Hematopoietic multipotent progenitor cell (in vitro differentiated cells): ENCODE measurements around the gene ARHGAP28. TPM values are rescaled to one million over a fixed set of nuclear protein-coding genes. Genes with fewer than 3 reads are reported as not detected.

Experiments
- DNase-seq, 3 donors: peaks; one replicate each; pipeline ENCODE4 v3.0.0-alpha.2; 2011 to 2015; ENCODE audit warnings: low read depth in 2 of 3, low spot score in 2 of 3
- total RNA-seq: library from RNA; depleted of rRNA; stranded (reverse); fragments of >200 nt; gene quantifications from one replicate; pipeline ENCODE4 v1.2.3, GENCODE V29; 2012

Gene ARHGAP28
- total RNA-seq, 1 donor, result under 0.01 TPM

- no peak for DNase-seq
These were observed 137.1 kb downstream of the ARHGAP28 start for GRCh38 chr18:6866552-6867085.

GRCh38 chr18:6868033-6868432 is 138.5 kb downstream of the ARHGAP28 start:
- no peak for DNase-seq

- no peak for DNase-seq
These were observed 142.1 kb downstream of the ARHGAP28 start for GRCh38 chr18:6871566-6871965.

- DNase-seq, result no peak
These were observed 143.7 kb downstream of the ARHGAP28 start for GRCh38 chr18:6873040-6873751.

- DNase-seq, result no peak
These were observed 144.8 kb downstream of the ARHGAP28 start for GRCh38 chr18:6874315-6874714.

GRCh38 chr18:6875749-6876148 is 146.2 kb downstream of the ARHGAP28 start:
- no peak for DNase-seq

GRCh38 chr18:6876641-6877041 is 147.1 kb downstream of the ARHGAP28 start:
- DNase-seq, result no peak

- DNase-seq, result no peak
These were observed 147.8 kb downstream of the ARHGAP28 start for GRCh38 chr18:6877288-6877687.

- DNase-seq, result no peak
These were observed 149.2 kb downstream of the ARHGAP28 start for GRCh38 chr18:6878556-6879297.

GRCh38 chr18:6879508-6880195 is 150.1 kb downstream of the ARHGAP28 start:
- no peak for DNase-seq

- DNase-seq, result no peak
These were observed 151.7 kb downstream of the ARHGAP28 start for GRCh38 chr18:6881034-6881820.

GRCh38 chr18:6882401-6882800 is 152.9 kb downstream of the ARHGAP28 start:
- DNase-seq, result no peak

- no peak for DNase-seq
These were observed 155.5 kb downstream of the ARHGAP28 start for GRCh38 chr18:6885006-6885481.

GRCh38 chr18:6885992-6886796 is 156.7 kb downstream of the ARHGAP28 start:
- DNase-seq, result peak in 2 of 3 donors; percentile 15 to 56

- no peak for DNase-seq
These were observed 157.3 kb downstream of the ARHGAP28 start for GRCh38 chr18:6886797-6887330.

- DNase-seq, result no peak
These were observed 162.3 kb downstream of the ARHGAP28 start for GRCh38 chr18:6891788-6892187.

GRCh38 chr18:6901286-6901926 is 171.9 kb downstream of the ARHGAP28 start:
- DNase-seq, result no peak

GRCh38 chr18:6917072-6917471 is 187.6 kb downstream of the ARHGAP28 start:
- no peak for DNase-seq
